Liver (tissue), 2 donors: ENCODE data around the gene PRELID2.

Source experiments
- CTCF ChIP-seq: fragments of 150-350 bp; IDR thresholded peaks from 2 replicates; pipeline ENCODE4 v1.5.1; 2017; ENCODE audit warnings: improper control_type of control experiment, low read depth, low read length; ENCODE audit not compliant: missing input control
- TF ChIP-seq, protein P1 (sequence below): IDR thresholded peaks from 2 replicates; pipeline ENCODE4 v1.6.1; 2016; ENCODE audit warnings: antibody characterized with exemption, mild to moderate bottlenecking
- donor health status: healthy.

DNA sequence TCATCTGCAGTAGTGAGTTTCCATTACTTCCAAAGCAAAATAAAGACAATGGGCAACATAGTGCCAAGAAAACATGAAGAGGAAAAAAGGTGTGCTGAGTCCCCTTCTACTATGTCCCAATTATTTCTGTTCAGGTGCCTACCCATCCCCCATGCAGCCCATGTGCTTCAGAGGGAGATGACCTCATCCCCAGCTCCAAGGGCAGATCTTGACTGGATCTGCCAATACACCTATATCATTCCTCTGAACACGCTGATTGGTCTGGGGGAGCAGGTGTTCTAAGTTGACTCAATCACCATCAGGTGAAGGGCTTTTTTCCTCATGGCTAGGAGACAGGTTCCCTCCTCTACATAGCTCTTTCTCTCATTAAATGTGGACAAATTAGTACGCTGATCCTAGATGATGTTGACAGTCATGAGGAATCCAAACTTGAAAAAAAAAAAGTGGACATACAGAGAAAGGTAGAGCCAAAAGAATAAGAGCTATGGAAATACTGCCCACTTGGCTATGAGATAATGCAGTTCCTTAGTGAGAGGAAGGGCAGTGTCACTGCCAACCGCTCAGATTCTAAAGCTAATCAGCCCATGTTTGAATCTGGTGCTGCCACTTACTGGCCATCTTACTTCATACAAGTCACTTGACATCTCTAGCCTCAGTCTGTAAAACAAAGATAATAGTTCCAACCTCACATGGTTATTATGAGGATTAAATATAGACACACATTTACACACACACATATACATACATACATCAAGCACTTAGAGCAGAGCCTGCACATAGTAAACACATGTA is 23.1 kb downstream of the PRELID2 start:
- TF ChIP-seq CTCF = no peak
- TF ChIP-seq, protein P1, sequence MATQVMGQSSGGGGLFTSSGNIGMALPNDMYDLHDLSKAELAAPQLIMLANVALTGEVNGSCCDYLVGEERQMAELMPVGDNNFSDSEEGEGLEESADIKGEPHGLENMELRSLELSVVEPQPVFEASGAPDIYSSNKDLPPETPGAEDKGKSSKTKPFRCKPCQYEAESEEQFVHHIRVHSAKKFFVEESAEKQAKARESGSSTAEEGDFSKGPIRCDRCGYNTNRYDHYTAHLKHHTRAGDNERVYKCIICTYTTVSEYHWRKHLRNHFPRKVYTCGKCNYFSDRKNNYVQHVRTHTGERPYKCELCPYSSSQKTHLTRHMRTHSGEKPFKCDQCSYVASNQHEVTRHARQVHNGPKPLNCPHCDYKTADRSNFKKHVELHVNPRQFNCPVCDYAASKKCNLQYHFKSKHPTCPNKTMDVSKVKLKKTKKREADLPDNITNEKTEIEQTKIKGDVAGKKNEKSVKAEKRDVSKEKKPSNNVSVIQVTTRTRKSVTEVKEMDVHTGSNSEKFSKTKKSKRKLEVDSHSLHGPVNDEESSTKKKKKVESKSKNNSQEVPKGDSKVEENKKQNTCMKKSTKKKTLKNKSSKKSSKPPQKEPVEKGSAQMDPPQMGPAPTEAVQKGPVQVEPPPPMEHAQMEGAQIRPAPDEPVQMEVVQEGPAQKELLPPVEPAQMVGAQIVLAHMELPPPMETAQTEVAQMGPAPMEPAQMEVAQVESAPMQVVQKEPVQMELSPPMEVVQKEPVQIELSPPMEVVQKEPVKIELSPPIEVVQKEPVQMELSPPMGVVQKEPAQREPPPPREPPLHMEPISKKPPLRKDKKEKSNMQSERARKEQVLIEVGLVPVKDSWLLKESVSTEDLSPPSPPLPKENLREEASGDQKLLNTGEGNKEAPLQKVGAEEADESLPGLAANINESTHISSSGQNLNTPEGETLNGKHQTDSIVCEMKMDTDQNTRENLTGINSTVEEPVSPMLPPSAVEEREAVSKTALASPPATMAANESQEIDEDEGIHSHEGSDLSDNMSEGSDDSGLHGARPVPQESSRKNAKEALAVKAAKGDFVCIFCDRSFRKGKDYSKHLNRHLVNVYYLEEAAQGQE = no peak
